ENCODE data around the gene ZNF611.
"Not testable (repeated sequence)": the region's sequence is repeated elsewhere in the genome, so short reads cannot be mapped to it uniquely, and the experiment has no call there.

GRCh38 chr19:52745919-52746318, 11.1 kb upstream of the ZNF611 start:
- TF ChIP-seq, protein P1, sequence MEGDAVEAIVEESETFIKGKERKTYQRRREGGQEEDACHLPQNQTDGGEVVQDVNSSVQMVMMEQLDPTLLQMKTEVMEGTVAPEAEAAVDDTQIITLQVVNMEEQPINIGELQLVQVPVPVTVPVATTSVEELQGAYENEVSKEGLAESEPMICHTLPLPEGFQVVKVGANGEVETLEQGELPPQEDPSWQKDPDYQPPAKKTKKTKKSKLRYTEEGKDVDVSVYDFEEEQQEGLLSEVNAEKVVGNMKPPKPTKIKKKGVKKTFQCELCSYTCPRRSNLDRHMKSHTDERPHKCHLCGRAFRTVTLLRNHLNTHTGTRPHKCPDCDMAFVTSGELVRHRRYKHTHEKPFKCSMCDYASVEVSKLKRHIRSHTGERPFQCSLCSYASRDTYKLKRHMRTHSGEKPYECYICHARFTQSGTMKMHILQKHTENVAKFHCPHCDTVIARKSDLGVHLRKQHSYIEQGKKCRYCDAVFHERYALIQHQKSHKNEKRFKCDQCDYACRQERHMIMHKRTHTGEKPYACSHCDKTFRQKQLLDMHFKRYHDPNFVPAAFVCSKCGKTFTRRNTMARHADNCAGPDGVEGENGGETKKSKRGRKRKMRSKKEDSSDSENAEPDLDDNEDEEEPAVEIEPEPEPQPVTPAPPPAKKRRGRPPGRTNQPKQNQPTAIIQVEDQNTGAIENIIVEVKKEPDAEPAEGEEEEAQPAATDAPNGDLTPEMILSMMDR (IDR thresholded peaks at IDR 0.05) = not testable (repeated sequence)
- not testable (repeated sequence) for TF ChIP-seq POLR2A (IDR thresholded peaks at IDR 0.05)
